Panc1 (cell line): ENCODE measurements around the gene OR2T29. TPM values are rescaled to one million over a fixed set of nuclear protein-coding genes. Genes with fewer than 3 reads are reported as not detected.

Source experiments
- ATAC-seq: fragments of 200-7000 bp; cut with Tn5 transposase; 2 replicates; pipeline ENCODE4 v1.9.1; 2020; ENCODE audit warnings: mild to moderate bottlenecking, moderate library complexity
- BruUV-seq: library from RNA; stranded (reverse); fragments of 400-500 nt; replicated peaks from 2 replicates; lab custom pipeline; 2021; lab: Mats Ljungman, UMichigan
- CTCF ChIA-PET: fragments of 300-600 bp; sonication (Branson Sonifier 250); formaldehyde crosslinking; loops from one replicate; lab custom pipeline; 2022; ENCODE audit warnings: antibody characterized with exemption; lab: Charles Lee
- POLR2A ChIA-PET: fragments of 300-600 bp; sonication (Branson Sonifier 250); formaldehyde crosslinking; loops from one replicate; lab custom pipeline; 2022; ENCODE audit warnings: antibody characterized with exemption; lab: Charles Lee
- DNase-seq: peaks from one replicate; pipeline ENCODE4 v3.0.0-alpha.2; 2010; ENCODE audit warnings: low read depth, low spot score
- H3K27ac ChIP-seq: 2 replicates; pipeline ENCODE4 v1.5.1; 2011; ENCODE audit warnings: mild to moderate bottlenecking, low read length, inconsistent platforms
- H3K27me3 ChIP-seq: fragments of 200-500 bp; sonication (Bioruptor generic); 2 replicates; pipeline ENCODE4 v1.6.0; 2014; ENCODE audit warnings: low read length, inconsistent platforms; ENCODE audit not compliant: control insufficient read depth, insufficient read depth
- H3K36me3 ChIP-seq: fragments of 200-500 bp; sonication (Bioruptor generic); 2 replicates; pipeline ENCODE4 v1.5.1; 2014; ENCODE audit warnings: inconsistent platforms, mild to moderate bottlenecking, low read length, moderate library complexity; ENCODE audit not compliant: control insufficient read depth, insufficient read depth
- H3K4me1 ChIP-seq: 2 replicates; pipeline ENCODE4 v1.5.1; 2011; ENCODE audit warnings: inconsistent platforms, mild to moderate bottlenecking, low read length, moderate library complexity; ENCODE audit not compliant: control insufficient read depth, insufficient read depth
- H3K4me3 ChIP-seq, 2 experiments: 2 replicates each; pipeline ENCODE4 v1.5.1; 2011 to 2012; ENCODE audit warnings: low read depth in 2 of 2, low read length in 2 of 2, mild to moderate bottlenecking in 2 of 2, inconsistent platforms in 1 of 2, moderate library complexity in 1 of 2
- H3K9me3 ChIP-seq: fragments of 200-500 bp; sonication (Bioruptor generic); 2 replicates; pipeline ENCODE4 v1.5.1; 2014; ENCODE audit warnings: low read depth, mild to moderate bottlenecking, inconsistent platforms, low read length, moderate library complexity; ENCODE audit not compliant: control insufficient read depth, insufficient read depth
- CTCF ChIP-seq: fragments of 450-650 bp; IDR thresholded peaks from 2 replicates; pipeline ENCODE4 v1.5.1; 2017; ENCODE audit warnings: mild to moderate bottlenecking
- POLR2AphosphoS5 ChIP-seq: IDR thresholded peaks from 2 replicates; pipeline ENCODE4 v1.6.1; 2012; ENCODE audit warnings: mild to moderate bottlenecking, low read depth, low read length, moderate library complexity
- SIN3A ChIP-seq: IDR thresholded peaks from 2 replicates; pipeline ENCODE4 v1.6.1; 2012; ENCODE audit warnings: low read depth, mild to moderate bottlenecking, low read length, moderate library complexity, borderline replicate concordance; ENCODE audit not compliant: insufficient read depth
- TCF7L2 ChIP-seq: IDR thresholded peaks from 2 replicates; pipeline ENCODE4 v1.6.1; 2011; ENCODE audit warnings: mild to moderate bottlenecking, low read depth, low read length, inconsistent platforms
- in situ Hi-C: cut with HindIII; loops from 2 replicates; pipeline ENCODE4 v1.10.0; 2016; ENCODE audit warnings: low sequenced_read_pairs, low pct_unique_long_range_greater_than_20kb
- intact Hi-C: fragments of 100-400 bp; cut with micrococcal nuclease; formaldehyde crosslinking; loops from one replicate; pipeline ENCODE4 v1.10.0; 2022; ENCODE audit not compliant: unreplicated experiment
- total RNA-seq: library from RNA; stranded (reverse); gene quantifications from one replicate; pipeline ENCODE4 v1.2.1, GENCODE V29; 2021; ENCODE audit not compliant: unreplicated experiment
- TF ChIP-seq, protein P1 (sequence below), 2 experiments: IDR thresholded peaks; 2 replicates each; pipeline ENCODE4 v1.6.1; 2011 to 2012; ENCODE audit warnings: low read depth in 2 of 2, control low read depth in 1 of 2, low read length in 1 of 2, mild to moderate bottlenecking in 1 of 2, moderate library complexity in 1 of 2; ENCODE audit not compliant: insufficient read depth in 1 of 2

Gene OR2T29
- total RNA-seq, 1 experiment from 2014 or later, result not detected

DNA sequence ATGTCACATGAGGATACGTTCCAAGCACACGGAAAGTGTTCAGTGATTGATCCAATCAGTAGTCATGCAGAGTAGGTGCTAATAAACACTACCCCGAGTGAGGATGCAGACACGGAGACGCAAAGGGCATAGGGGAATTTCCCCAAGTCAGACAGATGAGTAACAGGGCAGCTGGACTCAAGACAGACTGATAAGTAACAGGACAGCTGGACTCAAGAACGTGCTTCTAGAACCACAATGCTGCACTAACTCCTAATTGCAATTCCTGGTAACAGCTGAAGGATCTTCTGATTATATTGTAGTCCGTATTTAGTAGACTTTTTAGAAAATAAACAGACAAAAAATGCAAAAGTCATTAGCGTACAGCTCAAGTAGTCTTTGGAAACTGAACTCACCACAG, 36.8 kb upstream of the OR2T29 start:
- Histone ChIP-seq H3K4me1 (no peaks in the 10 kb centered on the region), H3K27me3 (no peaks in the 10 kb centered on the region), H3K27ac (no peak overlapping the region), H3K4me3 (no peak overlapping the region), H3K36me3 (no peaks in the 10 kb centered on the region), H3K9me3 (no peaks in the 10 kb centered on the region)
- ATAC-seq (no peak), DNase-seq (no peak)
- TF ChIP-seq POLR2AphosphoS5, result no peak
- no peak for TF ChIP-seq CTCF
- TF ChIP-seq TCF7L2, result no peak
- TF ChIP-seq, protein P1, sequence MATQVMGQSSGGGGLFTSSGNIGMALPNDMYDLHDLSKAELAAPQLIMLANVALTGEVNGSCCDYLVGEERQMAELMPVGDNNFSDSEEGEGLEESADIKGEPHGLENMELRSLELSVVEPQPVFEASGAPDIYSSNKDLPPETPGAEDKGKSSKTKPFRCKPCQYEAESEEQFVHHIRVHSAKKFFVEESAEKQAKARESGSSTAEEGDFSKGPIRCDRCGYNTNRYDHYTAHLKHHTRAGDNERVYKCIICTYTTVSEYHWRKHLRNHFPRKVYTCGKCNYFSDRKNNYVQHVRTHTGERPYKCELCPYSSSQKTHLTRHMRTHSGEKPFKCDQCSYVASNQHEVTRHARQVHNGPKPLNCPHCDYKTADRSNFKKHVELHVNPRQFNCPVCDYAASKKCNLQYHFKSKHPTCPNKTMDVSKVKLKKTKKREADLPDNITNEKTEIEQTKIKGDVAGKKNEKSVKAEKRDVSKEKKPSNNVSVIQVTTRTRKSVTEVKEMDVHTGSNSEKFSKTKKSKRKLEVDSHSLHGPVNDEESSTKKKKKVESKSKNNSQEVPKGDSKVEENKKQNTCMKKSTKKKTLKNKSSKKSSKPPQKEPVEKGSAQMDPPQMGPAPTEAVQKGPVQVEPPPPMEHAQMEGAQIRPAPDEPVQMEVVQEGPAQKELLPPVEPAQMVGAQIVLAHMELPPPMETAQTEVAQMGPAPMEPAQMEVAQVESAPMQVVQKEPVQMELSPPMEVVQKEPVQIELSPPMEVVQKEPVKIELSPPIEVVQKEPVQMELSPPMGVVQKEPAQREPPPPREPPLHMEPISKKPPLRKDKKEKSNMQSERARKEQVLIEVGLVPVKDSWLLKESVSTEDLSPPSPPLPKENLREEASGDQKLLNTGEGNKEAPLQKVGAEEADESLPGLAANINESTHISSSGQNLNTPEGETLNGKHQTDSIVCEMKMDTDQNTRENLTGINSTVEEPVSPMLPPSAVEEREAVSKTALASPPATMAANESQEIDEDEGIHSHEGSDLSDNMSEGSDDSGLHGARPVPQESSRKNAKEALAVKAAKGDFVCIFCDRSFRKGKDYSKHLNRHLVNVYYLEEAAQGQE (IDR thresholded peaks at IDR 0.05; ENCODE audit: insufficient read depth in 1 of 2, low read depth in 2 of 2, low read length in 1 of 2), result no peak
- ChIA-PET CTCF (no interaction called here), POLR2A (no interaction called here)
- intact Hi-C loops (no loop called here), in situ Hi-C loops (no loop called here)
- BruUV-seq, result no TSS peak

- intact Hi-C loops, result no loop called here
- Histone ChIP-seq H3K36me3 (no peaks in the 10 kb centered on the region), H3K27me3 (no peaks in the 10 kb centered on the region), H3K4me3 (no peak within 1 kb of the TSS), H3K4me1 (no peaks in the 10 kb centered on the region), H3K27ac (no peak within 1 kb of the TSS), H3K9me3 (no peaks in the 10 kb centered on the region)
- no TSS peak for BruUV-seq
- ChIA-PET POLR2A (no interaction called here), CTCF (no interaction called here)
- DNase-seq (no peak), ATAC-seq (no peak)
- TF ChIP-seq, protein P1 (IDR thresholded peaks at IDR 0.05; ENCODE audit: insufficient read depth in 1 of 2, low read depth in 2 of 2, low read length in 1 of 2), result no peak
- no peak for TF ChIP-seq TCF7L2
- no peak for TF ChIP-seq CTCF
- no peak for TF ChIP-seq POLR2AphosphoS5
- TF ChIP-seq SIN3A, result no peak
- in situ Hi-C loops, result no loop called here
Measured at GRCh38 chr1:248597589-248597988, 35.0 kb upstream of the OR2T29 start, which contains the start of gene OR2T10. Gene OR2T10, minus strand, starts transcription at chr1:248597700. Its CDS starts 3,932 bp downstream, at chr1:248593768.
